ENCODE data around the gene RTP1. TPM values are rescaled to one million over a fixed set of nuclear protein-coding genes. Genes with fewer than 3 reads are reported as not detected.
"Not testable (repeated sequence)": the region's sequence is repeated elsewhere in the genome, so short reads cannot be mapped to it uniquely, and the experiment has no call there.

The RTP1 gene
- total RNA-seq, 1 experiment from 2014 or later = not detected

DNA sequence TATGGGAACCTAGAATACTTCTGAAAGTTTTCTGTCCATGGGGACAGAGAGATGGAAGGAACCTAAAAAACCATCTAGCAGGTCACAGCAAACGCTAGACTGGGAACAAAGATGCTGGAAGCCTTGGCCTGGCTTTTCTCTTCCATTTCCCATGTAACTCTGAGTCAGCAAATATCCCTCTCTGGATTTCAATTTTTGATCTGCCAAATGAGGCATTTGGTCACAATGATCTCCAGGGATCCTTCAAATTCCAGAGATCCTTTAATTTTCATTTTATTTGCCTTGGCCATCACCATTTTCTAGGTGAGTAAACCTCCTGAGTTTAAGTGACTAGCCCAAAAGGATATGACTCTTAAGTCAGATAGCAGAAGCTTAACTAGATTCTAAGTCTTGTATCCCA is 39.7 kb downstream of the RTP1 start:
- DNase-seq (ENCODE audit: low spot score) = no peak
- POLR2A ChIA-PET (ENCODE audit: low non-redundant PET) = no interaction called here
- no TSS peak for BruUV-seq (replicated peaks)

DNA sequence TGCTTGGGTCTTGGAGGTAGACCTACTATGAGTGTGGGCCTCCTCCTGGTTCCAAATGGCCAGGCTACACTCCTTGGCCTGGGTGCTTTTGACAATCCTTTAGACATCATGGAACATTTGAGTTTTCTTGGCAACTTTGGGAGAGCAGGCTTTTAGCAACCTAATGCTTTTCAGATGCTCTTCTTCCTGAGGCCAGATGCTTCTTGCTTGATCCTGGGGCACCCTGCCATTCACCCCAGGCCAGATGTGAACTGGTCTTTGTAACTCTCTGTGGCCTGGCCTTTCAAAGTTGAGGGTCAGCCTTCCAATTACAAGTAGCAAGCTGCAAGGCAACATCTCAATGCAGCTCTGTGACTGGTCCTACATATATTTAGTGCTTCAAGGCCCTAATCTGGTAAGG is 40.5 kb downstream of the RTP1 start:
- Histone ChIP-seq H3K4me1 (ENCODE audit: insufficient read depth, low read length, poor library complexity, severe bottlenecking) (no peaks in the 10 kb centered on the region), H3K36me3 (ENCODE audit: insufficient read depth, low read length, poor library complexity, severe bottlenecking) (no peaks in the 10 kb centered on the region), H3K9me3 (ENCODE audit: low read depth, low read length, poor library complexity, severe bottlenecking) (no peaks in the 10 kb centered on the region), H3K4me3 (ENCODE audit: low read depth, low read length, poor library complexity, severe bottlenecking) (no peak overlapping the region), H3K27me3 (replicated peaks; ENCODE audit: insufficient read depth, low read depth, low read length, poor library complexity) (no peaks in the 10 kb centered on the region), H3K27ac (ENCODE audit: low read depth, low read length, poor library complexity, severe bottlenecking) (no peak overlapping the region)
- TF ChIP-seq EZH2 (IDR thresholded peaks at IDR 0.05; ENCODE audit: borderline replicate concordance, low read depth, low read length, poor library complexity, severe bottlenecking) = no peak
- TF ChIP-seq CTCF (conservative IDR thresholded peaks at IDR 0.05; ENCODE audit: low read depth, low read length) = no peak
- ChIA-PET POLR2A (ENCODE audit: low non-redundant PET) (no interaction called here), CTCF (no interaction called here)
- BruUV-seq (replicated peaks) = no TSS peak
- intact Hi-C loops (cut with micrococcal nuclease; ENCODE audit: unreplicated experiment) = no loop called here
- DNase-seq (ENCODE audit: low spot score) = no peak

More for the DNA sequence above, 39.7 kb downstream of the RTP1 start:
- intact Hi-C loops (cut with micrococcal nuclease; ENCODE audit: unreplicated experiment) = no loop called here
- H3K4me1 ChIP-seq (ENCODE audit: insufficient read depth, low read length, poor library complexity, severe bottlenecking) = no peaks in the 10 kb centered on the region
- no peak for TF ChIP-seq CTCF (conservative IDR thresholded peaks at IDR 0.05; ENCODE audit: low read depth, low read length)
- no peak for TF ChIP-seq EZH2 (IDR thresholded peaks at IDR 0.05; ENCODE audit: borderline replicate concordance, low read depth, low read length, poor library complexity, severe bottlenecking)
- no peaks in the 10 kb centered on the region for H3K9me3 ChIP-seq (ENCODE audit: low read depth, low read length, poor library complexity, severe bottlenecking)
- CTCF ChIA-PET = no interaction called here
- H3K27ac ChIP-seq (ENCODE audit: low read depth, low read length, poor library complexity, severe bottlenecking) = no peak overlapping the region
- H3K36me3 ChIP-seq (ENCODE audit: insufficient read depth, low read length, poor library complexity, severe bottlenecking) = no peaks in the 10 kb centered on the region
- no peaks in the 10 kb centered on the region for H3K27me3 ChIP-seq (replicated peaks; ENCODE audit: insufficient read depth, low read depth, low read length, poor library complexity)
- H3K4me3 ChIP-seq (ENCODE audit: low read depth, low read length, poor library complexity, severe bottlenecking) = no peak overlapping the region

GRCh38 chr3:187238239-187238638 is 41.0 kb downstream of the RTP1 start:
- no peaks in the 10 kb centered on the region for H3K36me3 ChIP-seq (ENCODE audit: insufficient read depth, low read length, poor library complexity, severe bottlenecking)
- H3K4me1 ChIP-seq (ENCODE audit: insufficient read depth, low read length, poor library complexity, severe bottlenecking) = no peaks in the 10 kb centered on the region
- no peak for DNase-seq (ENCODE audit: low spot score)
- no peak overlapping the region for H3K27ac ChIP-seq (ENCODE audit: low read depth, low read length, poor library complexity, severe bottlenecking)
- intact Hi-C loops (cut with micrococcal nuclease; ENCODE audit: unreplicated experiment) = no loop called here
- ChIA-PET CTCF (no interaction called here), POLR2A (ENCODE audit: low non-redundant PET) (no interaction called here)
- H3K27me3 ChIP-seq (replicated peaks; ENCODE audit: insufficient read depth, low read depth, low read length, poor library complexity) = no peaks in the 10 kb centered on the region
- TF ChIP-seq CTCF (conservative IDR thresholded peaks at IDR 0.05; ENCODE audit: low read depth, low read length) = no peak
- TF ChIP-seq EZH2 (IDR thresholded peaks at IDR 0.05; ENCODE audit: borderline replicate concordance, low read depth, low read length, poor library complexity, severe bottlenecking) = no peak
- no TSS peak for BruUV-seq (replicated peaks)
- H3K4me3 ChIP-seq (ENCODE audit: low read depth, low read length, poor library complexity, severe bottlenecking) = no peak overlapping the region
- H3K9me3 ChIP-seq (ENCODE audit: low read depth, low read length, poor library complexity, severe bottlenecking) = no peaks in the 10 kb centered on the region

GRCh38 chr3:187238835-187239234 is 41.5 kb downstream of the RTP1 start:
- H3K9me3 ChIP-seq (ENCODE audit: low read depth, low read length, poor library complexity, severe bottlenecking); DNase-seq (ENCODE audit: low spot score); POLR2A ChIA-PET (ENCODE audit: low non-redundant PET); H3K27me3 ChIP-seq (replicated peaks; ENCODE audit: insufficient read depth, low read depth, low read length, poor library complexity); H3K4me3 ChIP-seq (ENCODE audit: low read depth, low read length, poor library complexity, severe bottlenecking); H3K27ac ChIP-seq (ENCODE audit: low read depth, low read length, poor library complexity, severe bottlenecking); H3K4me1 ChIP-seq (ENCODE audit: insufficient read depth, low read length, poor library complexity, severe bottlenecking); intact Hi-C loops (cut with micrococcal nuclease; ENCODE audit: unreplicated experiment); BruUV-seq (replicated peaks); H3K36me3 ChIP-seq (ENCODE audit: insufficient read depth, low read length, poor library complexity, severe bottlenecking): not testable (repeated sequence)
- CTCF ChIA-PET = interaction anchor here (0.7 kb wide), 1 partner anchor 956 kb away, joined by 3 read pairs; no protein-coding TSS in a partner anchor

Measured in A673 (cell line).